SK-N-SH (cell line): ENCODE measurements around the gene AKR1C1.
"Not testable (repeated sequence)": the region's sequence is repeated elsewhere in the genome, so short reads cannot be mapped to it uniquely, and the experiment has no call there.

ENCODE experiments used
- CHD2 ChIP-seq: fragments of 150-350 bp; IDR thresholded peaks from 2 replicates; pipeline ENCODE4 v1.6.1; 2018; ENCODE audit warnings: low read length; ENCODE audit not compliant: partially characterized antibody
- FOXJ3 ChIP-seq: sonication (generic); formaldehyde crosslinking; IDR thresholded peaks from 2 replicates; pipeline ENCODE4 v1.5.1; 2020; ENCODE audit warnings: mild to moderate bottlenecking, missing genetic modification reagents
- GABPA ChIP-seq: IDR thresholded peaks from 2 replicates; pipeline ENCODE4 v1.4.0; 2012; ENCODE audit warnings: low read depth, mild to moderate bottlenecking
- TAF1 ChIP-seq: IDR thresholded peaks from 2 replicates; pipeline ENCODE4 v1.6.1; 2012; ENCODE audit warnings: low read depth, mild to moderate bottlenecking, low read length, moderate library complexity, borderline replicate concordance
- TF ChIP-seq, protein P1 (sequence below): fragments of 200-600 bp; sonication (generic); IDR thresholded peaks from 2 replicates; pipeline ENCODE4 v1.6.1; 2017; ENCODE audit warnings: antibody characterized with exemption, mild to moderate bottlenecking, moderate library complexity

DNA sequence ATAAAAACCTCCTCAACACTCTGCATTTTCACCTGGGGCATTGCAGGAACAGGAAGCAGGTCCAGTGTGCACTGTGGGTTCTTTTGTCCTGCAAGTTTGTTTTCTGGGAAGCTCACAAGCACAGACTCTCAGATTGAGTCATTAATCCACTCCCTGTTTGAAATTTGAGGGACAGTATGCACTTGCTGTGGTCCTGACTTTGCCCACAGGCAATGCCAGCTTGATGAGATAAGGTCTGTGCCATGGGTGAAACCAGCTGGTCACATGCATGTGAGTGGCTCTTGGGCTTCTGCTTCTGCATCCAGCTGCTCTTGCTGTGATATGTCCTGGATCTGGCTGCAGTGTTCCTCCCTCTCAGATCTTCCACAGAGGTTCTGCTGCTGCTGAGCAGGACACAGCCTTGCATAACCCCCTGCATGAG lies 62.3 kb downstream of the AKR1C1 start:
- TF ChIP-seq, protein P1, sequence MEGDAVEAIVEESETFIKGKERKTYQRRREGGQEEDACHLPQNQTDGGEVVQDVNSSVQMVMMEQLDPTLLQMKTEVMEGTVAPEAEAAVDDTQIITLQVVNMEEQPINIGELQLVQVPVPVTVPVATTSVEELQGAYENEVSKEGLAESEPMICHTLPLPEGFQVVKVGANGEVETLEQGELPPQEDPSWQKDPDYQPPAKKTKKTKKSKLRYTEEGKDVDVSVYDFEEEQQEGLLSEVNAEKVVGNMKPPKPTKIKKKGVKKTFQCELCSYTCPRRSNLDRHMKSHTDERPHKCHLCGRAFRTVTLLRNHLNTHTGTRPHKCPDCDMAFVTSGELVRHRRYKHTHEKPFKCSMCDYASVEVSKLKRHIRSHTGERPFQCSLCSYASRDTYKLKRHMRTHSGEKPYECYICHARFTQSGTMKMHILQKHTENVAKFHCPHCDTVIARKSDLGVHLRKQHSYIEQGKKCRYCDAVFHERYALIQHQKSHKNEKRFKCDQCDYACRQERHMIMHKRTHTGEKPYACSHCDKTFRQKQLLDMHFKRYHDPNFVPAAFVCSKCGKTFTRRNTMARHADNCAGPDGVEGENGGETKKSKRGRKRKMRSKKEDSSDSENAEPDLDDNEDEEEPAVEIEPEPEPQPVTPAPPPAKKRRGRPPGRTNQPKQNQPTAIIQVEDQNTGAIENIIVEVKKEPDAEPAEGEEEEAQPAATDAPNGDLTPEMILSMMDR, result not testable (repeated sequence)
- TF ChIP-seq TAF1; GABPA; CHD2; FOXJ3 (CRISPR knock-in tag): not testable (repeated sequence)
